OCI-LY7 (cell line): ENCODE data around the gene UBAC1. TPM values are rescaled to one million over a fixed set of nuclear protein-coding genes. Genes with fewer than 3 reads are reported as not detected.
A peak's percentile ranks its signal among the peaks of the same experiment; 100 is the strongest.

Source experiments
- BruUV-seq: library from RNA; stranded (reverse); fragments of 400-500 nt; replicated peaks from 2 replicates; lab custom pipeline; 2021; lab: Mats Ljungman, UMichigan
- CTCF ChIA-PET: fragments of 300-600 bp; sonication (Branson Sonifier 250); formaldehyde crosslinking; loops from one replicate; lab custom pipeline; 2022; ENCODE audit warnings: antibody characterized with exemption; ENCODE audit not compliant: unreplicated experiment; lab: Charles Lee
- POLR2A ChIA-PET: fragments of 300-600 bp; sonication (Branson Sonifier 250); formaldehyde crosslinking; loops from one replicate; lab custom pipeline; 2022; ENCODE audit warnings: antibody characterized with exemption; lab: Charles Lee
- DNase-seq: peaks from one replicate; pipeline ENCODE4 v3.0.0-alpha.2; 2015; ENCODE audit warnings: low spot score
- H2AFZ ChIP-seq: fragments of 200-600 bp; sonication (generic), shearing (Covaris generic); 2 replicates; pipeline ENCODE4 v1.6.1; 2014; ENCODE audit warnings: mild to moderate bottlenecking, antibody characterized with exemption, low read length, moderate library complexity
- H3K27ac ChIP-seq: fragments of 200-600 bp; sonication (generic); 2 replicates; pipeline ENCODE4 v1.5.1; 2014; ENCODE audit warnings: mixed run types, low read depth, mild to moderate bottlenecking, moderate library complexity, low read length, inconsistent platforms; ENCODE audit not compliant: poor library complexity, severe bottlenecking
- H3K36me3 ChIP-seq: fragments of 200-600 bp; sonication (generic); 2 replicates; pipeline ENCODE4 v1.6.1; 2014; ENCODE audit warnings: mild to moderate bottlenecking, antibody characterized with exemption, low read length, moderate library complexity, mixed read lengths; ENCODE audit not compliant: insufficient read depth
- H3K4me1 ChIP-seq: fragments of 200-600 bp; sonication (generic); 2 replicates; pipeline ENCODE4 v1.5.1; 2014; ENCODE audit warnings: mild to moderate bottlenecking, low read length; ENCODE audit not compliant: insufficient read depth, poor library complexity, severe bottlenecking
- H3K4me2 ChIP-seq: fragments of 200-600 bp; sonication (generic); 2 replicates; pipeline ENCODE4 v1.6.1; 2014; ENCODE audit warnings: mild to moderate bottlenecking, low read length
- H3K4me3 ChIP-seq: fragments of 200-600 bp; sonication (generic); 2 replicates; pipeline ENCODE4 v1.5.1; 2014; ENCODE audit warnings: mild to moderate bottlenecking, low read depth, low read length; ENCODE audit not compliant: poor library complexity, severe bottlenecking
- H3K79me2 ChIP-seq: fragments of 200-600 bp; sonication (generic); 2 replicates; pipeline ENCODE4 v1.6.1; 2016; ENCODE audit warnings: low read depth, mild to moderate bottlenecking, low read length, moderate library complexity, mixed read lengths; ENCODE audit not compliant: insufficient read depth
- H3K9me2 ChIP-seq: fragments of 200-600 bp; sonication (generic); 2 replicates; pipeline ENCODE4 v1.6.1; 2016; ENCODE audit warnings: mild to moderate bottlenecking, low read length, mixed read lengths; ENCODE audit not compliant: insufficient read depth
- H3K9me3 ChIP-seq: fragments of 200-600 bp; sonication (generic); 2 replicates; pipeline ENCODE4 v1.6.1; 2014; ENCODE audit warnings: mild to moderate bottlenecking, mixed run types, low read length, mixed read lengths
- H4K20me1 ChIP-seq: fragments of 200-600 bp; sonication (generic); 2 replicates; pipeline ENCODE4 v1.6.1; 2014; ENCODE audit warnings: mild to moderate bottlenecking, antibody characterized with exemption, low read length, moderate library complexity, mixed read lengths; ENCODE audit not compliant: insufficient read depth
- CTCF ChIP-seq: fragments of 200-600 bp; sonication (generic); conservative IDR thresholded peaks from 2 replicates; pipeline ENCODE4 v1.5.1; 2014; ENCODE audit warnings: mild to moderate bottlenecking, antibody characterized with exemption, low read length, moderate library complexity, mixed read lengths
- EZH2phosphoT487 ChIP-seq: fragments of 200-600 bp; sonication (generic); IDR thresholded peaks from 2 replicates; pipeline ENCODE4 v1.6.1; 2018; ENCODE audit warnings: low read depth, borderline replicate concordance, mild to moderate bottlenecking, mixed run types, antibody characterized with exemption, low read length, moderate library complexity, mixed read lengths
- intact Hi-C: fragments of 100-400 bp; cut with micrococcal nuclease; formaldehyde crosslinking; loops from one replicate; pipeline ENCODE4 v1.10.0; 2022; ENCODE audit not compliant: unreplicated experiment
- total RNA-seq, 2 experiments: library from RNA; depleted of rRNA in 1 of 2; stranded (reverse); fragments of >200 nt in 1 of 2; shearing (Covaris generic) in 1 of 2; gene quantifications; 2 replicates each; pipeline ENCODE4 v1.2.3, GENCODE V29; 2014 to 2022

UBAC1 gene
- total RNA-seq, 2 experiments from 2014 or later = 42.3 to 59.2 TPM

- intact Hi-C loops = no loop called here
- Histone ChIP-seq H3K36me3 (no peaks in the 10 kb centered on the region), H3K4me1 (no peaks in the 10 kb centered on the region), H4K20me1 (no peaks in the 10 kb centered on the region), H3K27ac (no peak overlapping the region), H3K9me3 (no peaks in the 10 kb centered on the region), H3K9me2 (no peaks in the 10 kb centered on the region), H3K4me3 (no peak overlapping the region), H3K79me2 (no peaks in the 10 kb centered on the region), H3K4me2 (no peak overlapping the region), H2AFZ (no peak overlapping the region)
- DNase-seq = no peak
- no TSS peak for BruUV-seq
- CTCF ChIA-PET = no interaction called here
- TF ChIP-seq CTCF (no peak), EZH2phosphoT487 (no peak)
- POLR2A ChIA-PET = no interaction called here
Observed at GRCh38 chr9:135973277-135974219, 12.4 kb upstream of the UBAC1 start.

- intact Hi-C loops = no loop called here
- CTCF ChIA-PET = no interaction called here
- peaks cover 4% of the 10 kb centered on the region for H3K4me1 ChIP-seq
Observed at GRCh38 chr9:135971892-135972291, 10.7 kb upstream of the UBAC1 start.

More at GRCh38 chr9:135971892-135972291, 10.7 kb upstream of the UBAC1 start:
- POLR2A ChIA-PET = no interaction called here
- H3K4me3 ChIP-seq = no peak overlapping the region
- no peak overlapping the region for H2AFZ ChIP-seq
- H3K9me3 ChIP-seq = no peaks in the 10 kb centered on the region
- TF ChIP-seq CTCF (no peak), EZH2phosphoT487 (no peak)
- peak; percentile 75 for DNase-seq
- H3K9me2 ChIP-seq = no peaks in the 10 kb centered on the region
- no peaks in the 10 kb centered on the region for H3K36me3 ChIP-seq
- H3K79me2 ChIP-seq = no peaks in the 10 kb centered on the region
- H3K27ac ChIP-seq = no peak overlapping the region
- no peaks in the 10 kb centered on the region for H4K20me1 ChIP-seq
- no peak overlapping the region for H3K4me2 ChIP-seq
- no TSS peak for BruUV-seq
